H9 (cell line): Measurements from ENCODE around the gene CGB8. TPM values are rescaled to one million over a fixed set of nuclear protein-coding genes. Genes with fewer than 3 reads are reported as not detected.

Experiments
- DNase-seq: peaks from one replicate; pipeline ENCODE4 v3.0.0-alpha.2; 2017
- H2AFZ ChIP-seq: one replicate; pipeline ENCODE4 v1.6.1; 2013; ENCODE audit warnings: mild to moderate bottlenecking, low read length, control low read depth, moderate library complexity
- H2AK5ac ChIP-seq: 2 replicates; pipeline ENCODE4 v1.6.1; 2013; ENCODE audit warnings: low read length, control low read depth, mixed read lengths; ENCODE audit not compliant: insufficient read length
- H2BK120ac ChIP-seq: one replicate; pipeline ENCODE4 v1.6.1; 2013; ENCODE audit warnings: low read depth, mild to moderate bottlenecking, low read length, control low read depth, inconsistent platforms; ENCODE audit not compliant: poor library complexity, severe bottlenecking
- H2BK12ac ChIP-seq: 2 replicates; pipeline ENCODE4 v1.6.1; 2013; ENCODE audit warnings: low read length, control low read depth, mixed read lengths, low read depth; ENCODE audit not compliant: insufficient read length
- H2BK15ac ChIP-seq: 2 replicates; pipeline ENCODE4 v1.6.1; 2013; ENCODE audit warnings: low read depth, low read length, control low read depth
- H2BK20ac ChIP-seq: one replicate; pipeline ENCODE4 v1.6.1; 2013; ENCODE audit warnings: low read depth, mild to moderate bottlenecking, low read length, control low read depth, inconsistent platforms; ENCODE audit not compliant: poor library complexity, severe bottlenecking
- H2BK5ac ChIP-seq: 2 replicates; pipeline ENCODE4 v1.6.1; 2013; ENCODE audit warnings: low read length, control low read depth, mixed read lengths; ENCODE audit not compliant: insufficient read length
- H3K14ac ChIP-seq: 2 replicates; pipeline ENCODE4 v1.6.1; 2013; ENCODE audit warnings: low read length, control low read depth; ENCODE audit not compliant: insufficient read depth
- H3K18ac ChIP-seq: 2 replicates; pipeline ENCODE4 v1.6.1; 2013; ENCODE audit warnings: low read depth, mild to moderate bottlenecking, mixed read lengths, low read length, control low read depth; ENCODE audit not compliant: insufficient read length
- H3K23ac ChIP-seq: 2 replicates; pipeline ENCODE4 v1.6.1; 2013; ENCODE audit warnings: low read length, control low read depth, mixed read lengths, low read depth; ENCODE audit not compliant: insufficient read length
- H3K23me2 ChIP-seq: 2 replicates; pipeline ENCODE4 v1.6.1; 2013; ENCODE audit warnings: low read depth, mild to moderate bottlenecking, mixed read lengths, low read length, control low read depth; ENCODE audit not compliant: insufficient read length, poor library complexity, severe bottlenecking
- H3K27ac ChIP-seq: 2 replicates; pipeline ENCODE4 v1.5.1; 2013; ENCODE audit warnings: low read length, control low read depth, mixed read lengths, low read depth; ENCODE audit not compliant: insufficient read length
- H3K27me3 ChIP-seq: 2 replicates; pipeline ENCODE4 v1.6.1; 2013; ENCODE audit warnings: low read length, control low read depth, inconsistent platforms; ENCODE audit not compliant: insufficient read depth
- H3K4ac ChIP-seq: 2 replicates; pipeline ENCODE4 v1.6.1; 2013; ENCODE audit warnings: low read depth, mild to moderate bottlenecking, control low read depth, inconsistent platforms, low read length, moderate library complexity
- H3K4me1 ChIP-seq: 2 replicates; pipeline ENCODE4 v1.6.1; 2013; ENCODE audit warnings: low read length, control low read depth, inconsistent platforms; ENCODE audit not compliant: insufficient read depth
- H3K4me2 ChIP-seq: 2 replicates; pipeline ENCODE4 v1.6.1; 2013; ENCODE audit warnings: low read length, control low read depth, mixed read lengths; ENCODE audit not compliant: insufficient read length, insufficient read depth
- H3K56ac ChIP-seq: 2 replicates; pipeline ENCODE4 v1.6.1; 2013; ENCODE audit warnings: low read depth, mild to moderate bottlenecking, mixed read lengths, low read length, control low read depth; ENCODE audit not compliant: insufficient read length
- H3K79me1 ChIP-seq: 2 replicates; pipeline ENCODE4 v1.6.1; 2013; ENCODE audit warnings: low read depth, mild to moderate bottlenecking, moderate library complexity, low read length, control low read depth, inconsistent platforms; ENCODE audit not compliant: insufficient read depth, poor library complexity, severe bottlenecking
- H3K79me2 ChIP-seq: 2 replicates; pipeline ENCODE4 v1.6.1; 2013; ENCODE audit warnings: low read length, control low read depth, inconsistent platforms; ENCODE audit not compliant: insufficient read depth
- H3K9ac ChIP-seq: 2 replicates; pipeline ENCODE4 v1.6.1; 2013; ENCODE audit warnings: low read length, control low read depth, mixed read lengths; ENCODE audit not compliant: insufficient read length; ENCODE audit errors: extremely low read depth
- H3K9me3 ChIP-seq: one replicate; pipeline ENCODE4 v1.6.1; 2013; ENCODE audit warnings: low read depth, low read length, inconsistent platforms; ENCODE audit not compliant: control insufficient read depth
- H3T11ph ChIP-seq: one replicate; pipeline ENCODE4 v1.6.1; 2013; ENCODE audit warnings: mild to moderate bottlenecking, low read length, control low read depth, inconsistent platforms
- H4K20me1 ChIP-seq: one replicate; pipeline ENCODE4 v1.6.1; 2013; ENCODE audit not compliant: control insufficient read depth, insufficient read length, insufficient read depth
- H4K5ac ChIP-seq: 2 replicates; pipeline ENCODE4 v1.6.1; 2013; ENCODE audit warnings: low read depth, mild to moderate bottlenecking, mixed read lengths, low read length, control low read depth; ENCODE audit not compliant: insufficient read length
- H4K8ac ChIP-seq: replicated peaks from 2 replicates; pipeline ENCODE4 v1.6.1; 2013; ENCODE audit warnings: low read length, control low read depth, mixed read lengths, low read depth; ENCODE audit not compliant: insufficient read length
- H4K91ac ChIP-seq: 2 replicates; pipeline ENCODE4 v1.6.1; 2013; ENCODE audit warnings: low read depth, mild to moderate bottlenecking, moderate library complexity, mixed read lengths, low read length, control low read depth; ENCODE audit not compliant: insufficient read length
- H3K27ac Mint-ChIP-seq, 3 experiments: 2 replicates in 2 of 3; 3 replicates in 1 of 3; pipeline ENCODE4 v1.8.0; 2020 to 2021; ENCODE audit warnings: mixed read lengths in 3 of 3, mild to moderate bottlenecking in 1 of 3, moderate library complexity in 1 of 3
- H3K27me3 Mint-ChIP-seq: 2 replicates; pipeline ENCODE4 v1.8.0; 2021; ENCODE audit warnings: low read depth, mild to moderate bottlenecking, moderate library complexity, mixed read lengths
- H3K36me3 Mint-ChIP-seq, 3 experiments: 2 replicates in 2 of 3; 3 replicates in 1 of 3; pipeline ENCODE4 v1.8.0; 2020 to 2021; ENCODE audit warnings: low read depth in 3 of 3, mixed read lengths in 3 of 3; ENCODE audit not compliant: insufficient read depth in 1 of 3
- H3K4me1 Mint-ChIP-seq, 2 experiments: 2 replicates each; pipeline ENCODE4 v1.8.0; 2020; ENCODE audit warnings: mixed read lengths in 2 of 2
- H3K4me3 Mint-ChIP-seq, 2 experiments: 2 replicates in 1 of 2; 3 replicates in 1 of 2; pipeline ENCODE4 v1.8.0; 2020 to 2021; ENCODE audit warnings: mild to moderate bottlenecking in 2 of 2, mixed read lengths in 2 of 2, moderate library complexity in 1 of 2
- H3K9me3 Mint-ChIP-seq, 2 experiments: 2 replicates in 1 of 2; 3 replicates in 1 of 2; pipeline ENCODE4 v1.8.0; 2020; ENCODE audit warnings: mild to moderate bottlenecking in 2 of 2, mixed read lengths in 2 of 2, moderate library complexity in 1 of 2
- CTCF ChIP-seq: fragments of 200-600 bp; sonication (generic); conservative IDR thresholded peaks from 3 replicates; pipeline ENCODE4 v1.8.0; 2021; ENCODE audit warnings: antibody characterized with exemption, mild to moderate bottlenecking
- WGBS: extraction: QIAGEN DNeasy Blood & Tissue Kit; methylation state at CpG from one replicate; pipeline ENCODE4 v1.1.7; 2013; ENCODE audit warnings: missing lambda C conversion rate, low lambda C conversion rate, mixed read lengths; ENCODE audit not compliant: insufficient read length; ENCODE audit errors: extremely low coverage; 5-methylcytosine and 5-hydroxymethylcytosine counted together
- total RNA-seq: library from RNA; stranded (reverse); gene quantifications from 2 replicates; pipeline ENCODE4 v1.2.1, GENCODE V29; 2021

Gene CGB8
- total RNA-seq, 1 experiment from 2014 or later, result not detected

- Histone ChIP-seq H3K56ac (no peak overlapping the region), H3K23me2 (peaks cover 8% of the 10 kb centered on the region), H2BK120ac (no peak overlapping the region), H2AFZ (no peak overlapping the region), H3K27ac (no peak overlapping the region), H4K20me1 (no peaks in the 10 kb centered on the region), H4K5ac (no peak overlapping the region), H3K14ac (no peak overlapping the region), H3K9ac (no peak overlapping the region), H3K9me3 (no peaks in the 10 kb centered on the region), H4K91ac (no peak overlapping the region), H3K79me1 (no peaks in the 10 kb centered on the region), H3K4me1 (peaks cover 4% of the 10 kb centered on the region; the same call in 1 of the 2 replicates), H3K23ac (no peak overlapping the region), H3K79me2 (no peaks in the 10 kb centered on the region), H2BK15ac (no peak overlapping the region), H3K4me2 (no peak overlapping the region), H2BK12ac (no peak overlapping the region), H2AK5ac (no peak overlapping the region), H3K18ac (no peak overlapping the region), H3K27me3 (no peaks in the 10 kb centered on the region; the same call in 1 of the 2 replicates), H3T11ph (no peak overlapping the region), H4K8ac (no peak overlapping the region), H3K4ac (no peak overlapping the region), H2BK20ac (no peak overlapping the region), H2BK5ac (no peak overlapping the region)
- Mint-ChIP-seq H3K9me3 (peaks cover 0 to 1% of the 10 kb centered on the region in 2 experiments; a peak in 2 of 5 replicates), H3K27me3 (peaks cover 49% of the 10 kb centered on the region), H3K4me3 (no peak overlapping the region), H3K36me3 (peaks cover 0 to 4% (median 1%) of the 10 kb centered on the region in 3 experiments; a peak in 3 of 7 replicates), H3K4me1 (peaks cover 15 to 33% of the 10 kb centered on the region in 2 experiments), H3K27ac (no peak overlapping the region)
- no peak for TF ChIP-seq CTCF
- no CpG with 5 or more reads among the region's 9 CpGs for WGBS
- no peak for DNase-seq
These were observed 26.8 kb downstream of the CGB8 start for GRCh38 chr19:49022116-49022515.
